HT-29 (cell line): ENCODE data around the gene DNAJC4. TPM values are rescaled to one million over a fixed set of nuclear protein-coding genes. Genes with fewer than 3 reads are reported as not detected.
A peak's percentile ranks its signal among the peaks of the same experiment; 100 is the strongest.

Experiments
- DNase-seq: peaks from one replicate; pipeline ENCODE4 v3.0.0-alpha.2; 2015; ENCODE audit warnings: low spot score
- total RNA-seq: library from RNA; depleted of rRNA; stranded (reverse); fragments of >200 nt; shearing (Covaris generic); gene quantifications from 2 replicates; pipeline ENCODE4 v1.2.3, GENCODE V29; 2014; rRNA removed

DNAJC4 gene
- 19.5 and 23.5 TPM in 2 replicates for total RNA-seq

- DNase-seq = peak; percentile 93
Observed at GRCh38 chr11:64230171-64230984, at the start of gene DNAJC4. Gene DNAJC4, plus strand, starts transcription at chr11:64230548. Its CDS starts 307 bp downstream, at chr11:64230855.

- no peak for DNase-seq
Observed at GRCh38 chr11:64180891-64181290, 49.5 kb upstream of the DNAJC4 start.

- DNase-seq = peak; percentile 93
Observed at GRCh38 chr11:64181506-64182411, 48.6 kb upstream of the DNAJC4 start.

GRCh38 chr11:64183890-64184289 is 46.5 kb upstream of the DNAJC4 start:
- no peak for DNase-seq

GRCh38 chr11:64185175-64185692 is 45.1 kb upstream of the DNAJC4 start:
- peak; percentile 93 for DNase-seq

GRCh38 chr11:64185693-64186491 is 44.5 kb upstream of the DNAJC4 start, which contains the start of gene STIP1:
Gene STIP1, plus strand, starts transcription at chr11:64186171. Its CDS starts 91 bp downstream, at chr11:64186262.
- peak; percentile 100 for DNase-seq

GRCh38 chr11:64186492-64187165 is 43.7 kb upstream of the DNAJC4 start:
- peak; percentile 43 for DNase-seq

- DNase-seq = no peak
Observed at GRCh38 chr11:64192434-64192833, 37.9 kb upstream of the DNAJC4 start.

GRCh38 chr11:64196626-64197025 is 33.7 kb upstream of the DNAJC4 start:
- DNase-seq = no peak

GRCh38 chr11:64198511-64198910 is 31.8 kb upstream of the DNAJC4 start:
- DNase-seq = no peak

- no peak for DNase-seq
Observed at GRCh38 chr11:64201543-64201942, 28.8 kb upstream of the DNAJC4 start.

GRCh38 chr11:64202992-64203391 is 27.4 kb upstream of the DNAJC4 start:
- no peak for DNase-seq

GRCh38 chr11:64203421-64204079 is 26.8 kb upstream of the DNAJC4 start:
- DNase-seq = no peak

- DNase-seq = no peak
Observed at GRCh38 chr11:64204080-64204440, 26.3 kb upstream of the DNAJC4 start.

- peak; percentile 99 for DNase-seq
Observed at GRCh38 chr11:64204464-64204989, 25.8 kb upstream of the DNAJC4 start.

GRCh38 chr11:64206457-64207255 is 23.7 kb upstream of the DNAJC4 start, which contains the start of gene FERMT3:
Gene FERMT3, plus strand, starts transcription at chr11:64206721. Its CDS starts 644 bp downstream, at chr11:64207365.
- DNase-seq = peak; percentile 41

- DNase-seq = no peak
Observed at GRCh38 chr11:64207256-64208085, 22.9 kb upstream of the DNAJC4 start.
